ENCODE results near the gene EVI2B. TPM values are rescaled to one million over a fixed set of nuclear protein-coding genes. Genes with fewer than 3 reads are reported as not detected.

The EVI2B gene
- total RNA-seq (2021; ENCODE audit: unreplicated experiment) (0.20 TPM), Bru-seq, nascent RNA (not detected), BruChase-seq, experiment 1, labeled RNA remaining after a 6-hour chase (not detected), BruChase-seq, experiment 2, labeled RNA remaining after a 2-hour chase (not detected)
- not detected in 2 replicates for polyA plus RNA-seq (2012)
- long read RNA-seq, result 0 reads

GRCh38 chr17:31313982-31314781 is at the start of gene EVI2B:
Gene EVI2B (minus strand): TSS chr17:31314054. CDS start chr17:31305609, 8,445 bp downstream.
- Histone ChIP-seq H3K9ac (ENCODE audit: low read length) (no peak within 1 kb of the TSS), H3K9me3 (ENCODE audit: control insufficient read depth in 1 of 2, insufficient read depth in 1 of 2, low read depth in 1 of 2, low read length in 2 of 2) (no peaks in the 10 kb centered on the region), H3K4me3 (replicated peaks in 1 of 2; ENCODE audit: low read depth in 1 of 2, low read length in 2 of 2) (no peak within 1 kb of the TSS), H4K20me1 (ENCODE audit: insufficient read depth) (no peaks in the 10 kb centered on the region), H3K79me2 (ENCODE audit: insufficient read depth, low read length) (no peaks in the 10 kb centered on the region), H3K27me3 (ENCODE audit: insufficient read depth, low read length) (no peaks in the 10 kb centered on the region), H3K4me1 (ENCODE audit: control insufficient read depth in 1 of 2, insufficient read depth in 2 of 2, low read length in 2 of 2) (no peaks in the 10 kb centered on the region), H2AFZ (ENCODE audit: low read depth, low read length, poor library complexity, severe bottlenecking) (no peak within 1 kb of the TSS), H3K4me2 (ENCODE audit: low read length) (no peak within 1 kb of the TSS), H3K9me2 (ENCODE audit: insufficient read depth) (no peaks in the 10 kb centered on the region), H3K36me3 (ENCODE audit: control insufficient read depth in 1 of 2, insufficient read depth in 2 of 2, low read length in 2 of 2) (no peaks in the 10 kb centered on the region; a peak in 1 of 4 replicates), H3K27ac (ENCODE audit: low read depth, low read length) (no peak within 1 kb of the TSS)
- DNase-seq (ENCODE audit: low read depth, low spot score) (no peak), ATAC-seq (no peak)
- intact Hi-C loops (cut with micrococcal nuclease), result no loop called here
- no TSS peak for BruUV-seq (replicated peaks)
- POLR2A ChIA-PET, result no interaction called here
- RAD21 ChIA-PET (ENCODE audit: low non-redundant PET in 1 of 2, low total read pairs in 2 of 2, uncharacterized antibody in 2 of 2, unreplicated experiment in 2 of 2), result no interaction called here
- CTCF ChIA-PET, result no interaction called here
- TF ChIP-seq MAX (IDR thresholded peaks at IDR 0.05), result no peak
- TF ChIP-seq ZNF274 (IDR thresholded peaks at IDR 0.05; ENCODE audit: low read depth, low read length), result no peak
- no peak for TF ChIP-seq POLR2AphosphoS5 (IDR thresholded peaks at IDR 0.05; ENCODE audit: low read depth, low read length)
- no peak for TF ChIP-seq EZH2 (IDR thresholded peaks at IDR 0.05)
- TF ChIP-seq ZFX (IDR thresholded peaks at IDR 0.05), result no peak
- no peak for TF ChIP-seq ELF1 (IDR thresholded peaks at IDR 0.05; ENCODE audit: borderline replicate concordance, low read depth)
- TF ChIP-seq REST (IDR thresholded peaks at IDR 0.05; ENCODE audit: low read depth), result no peak
- no peak for TF ChIP-seq SP1 (IDR thresholded peaks at IDR 0.05; ENCODE audit: low read depth)
- TF ChIP-seq CBX3 (IDR thresholded peaks at IDR 0.05; ENCODE audit: low read depth), result no peak
- TF ChIP-seq SRF (IDR thresholded peaks at IDR 0.05; ENCODE audit: low read depth), result no peak
- no peak for TF ChIP-seq EGR1 (IDR thresholded peaks at IDR 0.05; ENCODE audit: low read depth)
- TF ChIP-seq POLR2A (IDR thresholded peaks at IDR 0.05; ENCODE audit: borderline replicate concordance, extremely low read depth, insufficient read depth, insufficient read length), result no peak
- no peak for TF ChIP-seq CEBPB (IDR thresholded peaks at IDR 0.05; ENCODE audit: low read depth)
- no peak for TF ChIP-seq JUND (IDR thresholded peaks at IDR 0.05)
- no peak for TF ChIP-seq ATF3 (IDR thresholded peaks at IDR 0.05)
- TF ChIP-seq SIN3A (IDR thresholded peaks at IDR 0.05; ENCODE audit: low read depth), result no peak
- TF ChIP-seq CTCF (IDR thresholded peaks at IDR 0.05 in 2 of 3, conservative IDR thresholded peaks at IDR 0.05 in 1 of 3; ENCODE audit: borderline replicate concordance in 1 of 3, insufficient read depth in 1 of 3, low read depth in 2 of 3, low read length in 2 of 3), result no peak
- TF ChIP-seq ZBTB33 (IDR thresholded peaks at IDR 0.05; ENCODE audit: extremely low read depth, insufficient replicate concordance, low read length), result no peak
- TF ChIP-seq EZH2phosphoT487 (IDR thresholded peaks at IDR 0.05; ENCODE audit: borderline replicate concordance), result no peak
- no peak for TF ChIP-seq YY1 (IDR thresholded peaks at IDR 0.05; ENCODE audit: extremely low read depth, insufficient replicate concordance, low read depth, low read length)
